Hepatocyte (in vitro differentiated cells): ENCODE results near the gene TNFSF4. TPM values are rescaled to one million over a fixed set of nuclear protein-coding genes. Genes with fewer than 3 reads are reported as not detected.

Source experiments
- DNase-seq: peaks from one replicate; pipeline ENCODE4 v3.0.0-alpha.2; 2016; ENCODE audit warnings: low spot score
- H2AFZ ChIP-seq: fragments of 200-600 bp; sonication (generic); 2 replicates; pipeline ENCODE4 v1.6.0; 2016; ENCODE audit warnings: antibody characterized with exemption, mild to moderate bottlenecking
- H3K27ac ChIP-seq: fragments of 200-600 bp; sonication (generic); 2 replicates; pipeline ENCODE4 v1.5.1; 2016; ENCODE audit warnings: mild to moderate bottlenecking
- H3K27me3 ChIP-seq: fragments of 200-600 bp; sonication (generic); 2 replicates; pipeline ENCODE4 v1.6.1; 2016
- H3K36me3 ChIP-seq: fragments of 200-600 bp; sonication (generic); replicated peaks from 2 replicates; pipeline ENCODE4 v1.5.1; 2016; ENCODE audit warnings: low read depth; ENCODE audit not compliant: insufficient read depth
- H3K4me1 ChIP-seq: fragments of 200-600 bp; sonication (generic); 2 replicates; pipeline ENCODE4 v1.5.1; 2016; ENCODE audit warnings: mild to moderate bottlenecking, moderate library complexity; ENCODE audit not compliant: insufficient read depth
- H3K4me2 ChIP-seq: fragments of 200-600 bp; sonication (generic); 2 replicates; pipeline ENCODE4 v1.6.0; 2016
- H3K4me3 ChIP-seq: fragments of 200-600 bp; sonication (generic); 2 replicates; pipeline ENCODE4 v1.5.1; 2016; ENCODE audit warnings: mild to moderate bottlenecking
- H3K79me2 ChIP-seq: fragments of 200-600 bp; sonication (generic); 2 replicates; pipeline ENCODE4 v1.6.0; 2017; ENCODE audit warnings: mild to moderate bottlenecking
- H3K9me2 ChIP-seq: fragments of 200-600 bp; sonication (generic); replicated peaks from 2 replicates; pipeline ENCODE4 v1.6.0; 2017; ENCODE audit warnings: mild to moderate bottlenecking; ENCODE audit not compliant: insufficient read depth
- H3K9me3 ChIP-seq: fragments of 200-600 bp; sonication (generic); 2 replicates; pipeline ENCODE4 v1.5.1; 2016; ENCODE audit warnings: low read depth, mild to moderate bottlenecking
- H4K20me1 ChIP-seq: fragments of 200-600 bp; sonication (generic); 2 replicates; pipeline ENCODE4 v1.6.0; 2016; ENCODE audit warnings: mild to moderate bottlenecking; ENCODE audit not compliant: insufficient read depth, poor library complexity, severe bottlenecking
- CTCF ChIP-seq: fragments of 200-600 bp; sonication (generic); IDR thresholded peaks from 2 replicates; pipeline ENCODE4 v1.5.1; 2016; ENCODE audit warnings: antibody characterized with exemption, mild to moderate bottlenecking; ENCODE audit not compliant: poor library complexity
- EZH2 ChIP-seq: fragments of 200-600 bp; sonication (generic); IDR thresholded peaks from 2 replicates; pipeline ENCODE4 v1.6.1; 2016; ENCODE audit warnings: antibody characterized with exemption, mild to moderate bottlenecking, borderline replicate concordance
- EZH2phosphoT487 ChIP-seq: fragments of 200-600 bp; sonication (generic); IDR thresholded peaks from one replicate; pipeline ENCODE4 v1.6.1; 2018; ENCODE audit warnings: antibody characterized with exemption, mild to moderate bottlenecking, low read depth, moderate library complexity; ENCODE audit not compliant: unreplicated experiment, severe bottlenecking
- WGBS: methylation state at CpG from one replicate; pipeline ENCODE4 v1.1.6; 2016; ENCODE audit warnings: low lambda C conversion rate; ENCODE audit errors: missing lambda C conversion rate; 5-methylcytosine and 5-hydroxymethylcytosine counted together
- polyA plus RNA-seq: library from polyadenylated mRNA; unstranded; fragments of >200 nt; fragmentation: Nextera tagmentation; extraction: Ambion mirVana; gene quantifications from 2 replicates; pipeline ENCODE4 v1.2.1, GENCODE V29; 2016
- total RNA-seq: library from RNA; depleted of rRNA; stranded (reverse); fragments of >200 nt; gene quantifications from 2 replicates; pipeline ENCODE4 v1.2.3, GENCODE V29; 2014

TNFSF4 gene
- total and polyA plus RNA-seq, 2 experiments from 2014 or later = 0.80 to 3.9 TPM

- Histone ChIP-seq H4K20me1 (no peaks in the 10 kb centered on the region), H3K79me2 (no peaks in the 10 kb centered on the region), H2AFZ (no peak overlapping the region), H3K9me2 (no peaks in the 10 kb centered on the region), H3K4me1 (no peaks in the 10 kb centered on the region), H3K4me3 (no peak overlapping the region), H3K4me2 (no peak overlapping the region), H3K36me3 (no peaks in the 10 kb centered on the region), H3K27me3 (no peaks in the 10 kb centered on the region), H3K27ac (no peak overlapping the region), H3K9me3 (no peaks in the 10 kb centered on the region)
- no peak for TF ChIP-seq CTCF
- TF ChIP-seq EZH2 = no peak
- TF ChIP-seq EZH2phosphoT487 = no peak
- no peak for DNase-seq
Observed at GRCh38 chr1:173249349-173249748, 42.2 kb upstream of the TNFSF4 start.

DNA sequence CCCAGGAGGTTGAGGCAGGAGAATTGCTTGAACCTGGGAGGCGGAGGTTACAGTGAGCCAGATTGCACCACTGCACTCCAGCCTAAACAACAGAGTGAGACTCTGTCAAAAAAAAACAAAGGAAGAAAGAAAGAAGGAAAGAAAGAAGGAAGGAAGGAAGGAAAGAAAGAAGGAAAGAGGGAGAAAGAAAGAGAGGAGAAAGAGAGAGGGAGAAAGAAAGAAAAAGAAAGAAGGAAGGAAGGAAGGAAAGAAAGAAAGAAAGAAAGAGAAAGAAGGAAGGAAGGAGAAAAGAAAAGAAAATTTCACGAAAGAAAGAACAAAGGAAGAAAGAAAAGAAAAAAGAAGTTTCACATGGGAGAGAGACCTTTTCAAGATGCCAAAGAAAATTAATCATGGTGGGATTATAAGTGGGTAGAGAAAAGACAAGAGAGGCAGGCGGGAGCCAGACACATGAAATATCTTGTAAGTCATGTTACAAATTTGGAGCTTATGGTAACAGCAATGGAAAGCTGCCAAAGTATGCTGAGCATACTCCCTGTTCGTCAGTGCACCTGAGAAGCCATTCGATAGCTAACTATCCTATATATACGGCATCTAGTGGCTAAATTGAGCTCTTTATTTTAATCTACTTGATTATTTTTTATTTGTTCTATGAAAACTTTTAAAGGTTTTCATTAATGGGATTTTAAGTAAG is 41.3 kb upstream of the TNFSF4 start:
- Histone ChIP-seq H3K4me2 (no peak overlapping the region), H4K20me1 (no peaks in the 10 kb centered on the region), H3K36me3 (no peaks in the 10 kb centered on the region), H3K9me2 (no peaks in the 10 kb centered on the region), H2AFZ (no peak overlapping the region), H3K79me2 (no peaks in the 10 kb centered on the region), H3K27ac (no peak overlapping the region), H3K27me3 (no peaks in the 10 kb centered on the region), H3K9me3 (no peaks in the 10 kb centered on the region), H3K4me3 (no peak overlapping the region), H3K4me1 (no peaks in the 10 kb centered on the region)
- WGBS = 90% methylated on average over 6 of the region's 6 CpGs
- no peak for TF ChIP-seq EZH2
- no peak for TF ChIP-seq EZH2phosphoT487
- no peak for TF ChIP-seq CTCF
- DNase-seq = no peak

DNA sequence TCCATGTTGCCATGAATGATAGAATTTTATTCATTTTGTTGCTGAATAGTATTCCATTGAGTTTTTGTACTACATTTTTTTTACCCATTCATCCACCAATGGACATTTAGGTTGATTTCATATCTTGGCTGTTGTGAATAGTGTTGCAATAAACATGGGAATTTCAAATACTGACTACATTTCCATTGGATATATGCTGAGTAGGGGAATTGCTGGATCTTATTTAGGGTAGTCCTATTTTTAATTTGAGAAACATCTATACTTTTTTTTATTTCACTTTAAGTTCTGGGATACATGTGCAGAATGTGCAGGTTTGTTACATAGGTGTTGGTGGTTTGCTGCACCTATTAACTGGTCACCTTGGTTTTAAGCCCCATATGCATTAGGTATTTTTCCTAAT is 38.8 kb upstream of the TNFSF4 start:
- Histone ChIP-seq H3K27ac (no peak overlapping the region), H3K27me3 (no peaks in the 10 kb centered on the region), H3K4me3 (no peak overlapping the region), H3K4me2 (no peak overlapping the region), H3K4me1 (no peaks in the 10 kb centered on the region), H3K79me2 (no peaks in the 10 kb centered on the region), H3K36me3 (no peaks in the 10 kb centered on the region), H3K9me2 (no peaks in the 10 kb centered on the region), H4K20me1 (no peaks in the 10 kb centered on the region), H2AFZ (no peak overlapping the region), H3K9me3 (no peaks in the 10 kb centered on the region)
- no peak for DNase-seq
- TF ChIP-seq EZH2 (no peak), CTCF (no peak), EZH2phosphoT487 (no peak)

DNA sequence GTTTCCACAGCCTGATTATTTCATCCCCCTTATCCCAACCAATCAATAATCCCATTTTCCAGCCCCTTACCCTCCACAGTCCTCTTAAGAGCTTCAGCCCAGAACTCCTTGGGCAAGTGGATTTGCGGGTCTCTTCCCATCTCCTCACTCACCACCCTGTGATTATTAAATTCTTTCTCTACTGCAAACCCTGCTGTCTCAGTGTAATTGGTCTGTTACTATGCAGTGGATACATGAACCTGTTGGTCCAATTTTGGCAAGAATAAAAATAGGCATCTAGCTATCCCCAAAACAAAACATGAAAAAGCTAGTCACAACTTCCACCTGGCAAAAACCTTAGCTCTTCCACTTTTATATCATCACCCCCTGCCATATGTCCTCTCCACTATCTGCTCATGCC is 36.2 kb upstream of the TNFSF4 start:
- no peak overlapping the region for H3K4me2 ChIP-seq
- H3K79me2 ChIP-seq = no peaks in the 10 kb centered on the region
- H3K4me1 ChIP-seq = no peaks in the 10 kb centered on the region
- TF ChIP-seq EZH2 (no peak), CTCF (no peak), EZH2phosphoT487 (no peak)
- no peaks in the 10 kb centered on the region for H4K20me1 ChIP-seq
- no peak for DNase-seq
- no peaks in the 10 kb centered on the region for H3K27me3 ChIP-seq
- no peaks in the 10 kb centered on the region for H3K9me3 ChIP-seq
- no peak overlapping the region for H3K4me3 ChIP-seq
- no peaks in the 10 kb centered on the region for H3K36me3 ChIP-seq
- H3K27ac ChIP-seq = no peak overlapping the region
- no peaks in the 10 kb centered on the region for H3K9me2 ChIP-seq
- 96% methylated on average over 1 of the region's 1 CpG for WGBS
- no peak overlapping the region for H2AFZ ChIP-seq
